GM03348 (cell line): Measurements from ENCODE around the gene MAFG.
A peak's percentile ranks its signal among the peaks of the same experiment; 100 is the strongest.

ENCODE experiments used
- DNase-seq: peaks from one replicate; pipeline ENCODE4 v3.0.0; 2012; ENCODE audit warnings: low spot score

Gene MAFG

GRCh38 chr17:81898029-81898866 lies 29.3 kb downstream of the MAFG start:
- peak; percentile 73 for DNase-seq

GRCh38 chr17:81895400-81895799 lies 32.1 kb downstream of the MAFG start:
- DNase-seq = no peak

GRCh38 chr17:81891303-81891552 lies 36.3 kb downstream of the MAFG start:
- no peak for DNase-seq

- peak; percentile 29 for DNase-seq
Measured at GRCh38 chr17:81890447-81891302, 36.9 kb downstream of the MAFG start.

- DNase-seq = no peak
Measured at GRCh38 chr17:81889602-81890001, 37.9 kb downstream of the MAFG start.

- DNase-seq = no peak
Measured at GRCh38 chr17:81888988-81889595, 38.4 kb downstream of the MAFG start.

- no peak for DNase-seq
Measured at GRCh38 chr17:81888105-81888987, 39.2 kb downstream of the MAFG start.

GRCh38 chr17:81885869-81886548 lies 41.5 kb downstream of the MAFG start:
- DNase-seq = no peak

GRCh38 chr17:81885454-81885853 lies 42.1 kb downstream of the MAFG start:
- DNase-seq = no peak

GRCh38 chr17:81884968-81885367 lies 42.6 kb downstream of the MAFG start:
- no peak for DNase-seq

- no peak for DNase-seq
Measured at GRCh38 chr17:81884520-81884919, 43.0 kb downstream of the MAFG start.

GRCh38 chr17:81879121-81879520 lies 48.4 kb downstream of the MAFG start:
- no peak for DNase-seq

GRCh38 chr17:81878294-81878693 lies 49.2 kb downstream of the MAFG start:
- DNase-seq = no peak

GRCh38 chr17:81877569-81877968 lies 50.0 kb downstream of the MAFG start:
- no peak for DNase-seq

- DNase-seq = peak; percentile 99
Measured at GRCh38 chr17:81871387-81872230, 55.9 kb downstream of the MAFG start.

GRCh38 chr17:81870981-81871386 lies 56.6 kb downstream of the MAFG start, which contains the start of gene ARHGDIA:
Gene ARHGDIA (minus strand): TSS chr17:81871337. CDS start chr17:81869930, 1,407 bp downstream.
- no peak for DNase-seq

GRCh38 chr17:81870131-81870980 lies 57.2 kb downstream of the MAFG start:
- DNase-seq = peak; percentile 67

GRCh38 chr17:81869221-81870130 lies 58.1 kb downstream of the MAFG start:
- peak; percentile 61 for DNase-seq
